ENCODE data around the gene ADCY3.

ADCY3 gene

DNA sequence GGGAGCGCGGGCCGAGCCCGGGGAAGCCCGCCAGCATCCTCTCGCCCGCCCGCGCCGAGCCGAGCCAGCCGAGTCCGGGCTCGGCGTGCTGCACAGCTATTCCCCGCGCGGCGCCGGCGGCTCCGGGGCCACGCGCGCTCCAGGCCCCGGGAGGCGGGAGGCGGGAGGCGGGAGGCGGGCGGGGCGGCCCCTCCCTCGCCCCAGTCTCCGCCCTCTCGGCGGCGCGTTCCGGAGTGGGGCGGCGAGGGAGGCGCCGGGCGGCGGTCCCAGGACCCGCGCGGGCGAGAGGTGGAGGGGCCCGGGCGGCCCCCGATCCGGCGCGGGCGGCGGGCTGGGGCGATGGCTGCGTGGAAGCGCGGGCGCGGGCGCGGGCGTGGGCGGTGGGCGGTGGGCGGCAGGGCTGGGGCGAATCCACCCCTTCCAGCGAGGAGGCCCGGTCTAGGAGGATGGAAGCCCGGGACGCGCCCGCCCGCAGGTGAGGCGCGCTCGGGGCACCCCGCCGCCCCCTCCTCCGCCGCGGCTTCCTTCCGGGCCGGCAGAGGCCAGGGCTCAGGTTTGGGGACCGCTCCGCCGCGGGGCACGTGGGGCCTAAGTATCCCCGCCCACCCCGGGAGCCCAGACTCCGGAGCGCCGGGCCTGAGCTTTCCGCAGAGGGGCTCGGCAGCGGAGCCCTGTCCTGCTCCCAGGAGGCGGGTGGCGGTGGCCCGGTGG, at the start of gene ADCY3:
TSS of gene ADCY3 (minus strand) at position 140 of the 711 bp plus-strand sequence. CDS start 1,250 bp downstream, outside the sequence.
- Histone ChIP-seq H3K4me1 (ENCODE audit: control insufficient read depth, insufficient read depth, low read length) (peaks cover 9% of the 10 kb centered on the region; the same call in 1 of the 2 replicates), H3K36me3 (ENCODE audit: control insufficient read depth, insufficient read depth, low read length) (peaks cover 9% of the 10 kb centered on the region; the same call in 1 of the 2 replicates), H3K4me3 (ENCODE audit: low read depth, low read length) (peak within 1 kb of the TSS; percentile 61), H3K9ac (ENCODE audit: low read length) (peak within 1 kb of the TSS; percentile 9), H3K9me3 (ENCODE audit: control insufficient read depth, insufficient read depth, low read depth, low read length) (no peaks in the 10 kb centered on the region), H3K27ac (ENCODE audit: low read depth, low read length) (no peak within 1 kb of the TSS), H3K27me3 (ENCODE audit: control insufficient read depth, insufficient read depth, low read length) (peaks cover 11% of the 10 kb centered on the region; the same call in 1 of the 2 replicates)

DNA sequence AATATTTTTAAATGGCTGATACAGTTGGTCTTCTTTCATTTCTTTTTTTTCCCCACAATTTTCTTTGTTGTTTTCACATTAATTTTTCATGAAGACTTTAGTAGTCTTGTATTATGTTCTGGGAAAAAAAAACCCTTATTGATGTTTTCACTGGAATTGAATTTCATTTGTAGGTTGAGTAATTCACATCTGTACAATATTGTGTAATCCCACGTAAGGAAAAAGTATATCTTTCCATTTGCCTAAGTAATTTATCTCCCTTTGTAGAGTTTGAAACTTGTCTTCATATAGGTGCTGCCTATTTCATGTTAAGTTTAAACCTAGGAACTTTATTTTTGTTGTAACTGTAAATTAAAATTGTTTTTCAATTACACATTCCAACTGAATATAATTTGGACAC, 49.7 kb upstream of the ADCY3 start:
- Histone ChIP-seq H3K9ac (ENCODE audit: low read length) (no peak overlapping the region), H3K27ac (ENCODE audit: low read depth, low read length) (no peak overlapping the region), H3K27me3 (ENCODE audit: control insufficient read depth, insufficient read depth, low read length) (no peaks in the 10 kb centered on the region), H3K36me3 (ENCODE audit: control insufficient read depth, insufficient read depth, low read length) (peaks cover 11% of the 10 kb centered on the region), H3K9me3 (ENCODE audit: control insufficient read depth, insufficient read depth, low read depth, low read length) (no peaks in the 10 kb centered on the region), H3K4me3 (ENCODE audit: low read depth, low read length) (no peak overlapping the region), H3K4me1 (ENCODE audit: control insufficient read depth, insufficient read depth, low read length) (no peaks in the 10 kb centered on the region)

DNA sequence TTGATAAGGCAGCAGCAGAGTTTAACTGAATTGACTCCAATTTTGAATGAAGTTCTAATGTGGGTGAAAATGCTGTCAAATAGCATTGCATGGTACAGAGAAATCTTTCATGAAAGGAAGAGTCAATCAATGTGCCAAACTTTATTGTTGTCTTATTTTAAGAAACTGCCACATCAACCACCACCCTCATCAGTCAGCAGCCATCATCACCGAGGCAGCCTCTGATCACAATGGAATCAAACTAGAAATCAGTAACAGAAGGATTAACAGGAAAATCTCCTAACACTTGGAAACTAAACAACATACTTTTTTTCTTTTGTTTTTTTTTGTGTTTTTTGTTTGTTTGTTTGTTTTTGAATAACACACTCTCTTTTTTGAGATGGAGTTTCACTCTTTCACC, 41.9 kb upstream of the ADCY3 start:
- Histone ChIP-seq H3K27me3 (ENCODE audit: control insufficient read depth, insufficient read depth, low read length) (no peaks in the 10 kb centered on the region), H3K36me3 (ENCODE audit: control insufficient read depth, insufficient read depth, low read length) (peaks cover 60% of the 10 kb centered on the region), H3K4me1 (ENCODE audit: control insufficient read depth, insufficient read depth, low read length) (no peaks in the 10 kb centered on the region), H3K9ac (ENCODE audit: low read length) (no peak overlapping the region), H3K27ac (ENCODE audit: low read depth, low read length) (no peak overlapping the region), H3K4me3 (ENCODE audit: low read depth, low read length) (no peak overlapping the region), H3K9me3 (ENCODE audit: control insufficient read depth, insufficient read depth, low read depth, low read length) (no peaks in the 10 kb centered on the region)

DNA sequence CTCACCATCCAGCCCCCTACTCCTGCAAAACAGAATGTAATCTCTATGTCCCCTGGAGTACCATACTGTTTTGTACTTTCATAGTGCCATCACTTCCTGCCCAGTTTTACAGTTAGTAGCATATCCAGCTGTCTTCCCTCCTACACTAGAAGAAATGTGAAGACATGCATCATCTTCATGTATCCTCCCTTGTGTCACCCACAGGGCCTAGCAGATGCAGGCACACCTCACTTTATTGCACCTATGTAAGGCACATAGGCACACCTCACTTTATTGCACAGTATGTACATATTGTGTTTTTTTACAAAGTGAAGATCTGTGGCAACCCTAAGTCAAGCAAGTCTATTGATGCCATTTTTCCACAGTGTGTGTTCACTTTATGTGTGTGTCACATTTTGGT, 39.7 kb upstream of the ADCY3 start:
- Histone ChIP-seq H3K4me1 (ENCODE audit: control insufficient read depth, insufficient read depth, low read length) (no peaks in the 10 kb centered on the region), H3K27ac (ENCODE audit: low read depth, low read length) (no peak overlapping the region), H3K4me3 (ENCODE audit: low read depth, low read length) (no peak overlapping the region), H3K27me3 (ENCODE audit: control insufficient read depth, insufficient read depth, low read length) (no peaks in the 10 kb centered on the region), H3K36me3 (ENCODE audit: control insufficient read depth, insufficient read depth, low read length) (peaks cover 72% of the 10 kb centered on the region), H3K9me3 (ENCODE audit: control insufficient read depth, insufficient read depth, low read depth, low read length) (peaks cover 4% of the 10 kb centered on the region; the same call in 1 of the 2 replicates), H3K9ac (ENCODE audit: low read length) (no peak overlapping the region)

DNA sequence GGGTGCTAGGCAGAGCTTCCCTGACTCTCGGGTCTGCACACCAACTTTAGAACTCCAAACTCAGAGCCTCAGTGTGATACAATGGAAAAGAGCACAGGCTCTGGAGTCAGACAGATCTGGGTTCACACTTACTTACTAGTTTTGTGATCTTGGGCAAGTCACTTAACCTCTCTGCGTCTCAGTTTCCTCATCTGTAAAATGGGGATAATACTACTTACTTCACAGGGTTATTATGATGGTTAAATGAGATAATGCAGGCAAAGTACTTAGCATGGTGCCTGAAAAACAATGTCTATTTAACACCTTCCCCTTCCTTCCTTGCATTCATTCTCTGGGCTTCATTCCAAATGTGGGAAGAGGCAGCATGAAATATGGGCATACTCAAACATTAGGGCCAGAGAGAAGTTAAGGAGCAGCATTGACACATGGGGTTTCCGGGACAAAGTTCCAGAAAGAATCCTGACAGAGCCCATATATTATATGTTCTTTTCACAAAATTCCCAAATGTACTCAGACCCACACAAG, 38.4 kb upstream of the ADCY3 start:
- Histone ChIP-seq H3K9me3 (ENCODE audit: control insufficient read depth, insufficient read depth, low read depth, low read length) (peaks cover 4% of the 10 kb centered on the region; the same call in 1 of the 2 replicates), H3K4me3 (ENCODE audit: low read depth, low read length) (no peak overlapping the region), H3K9ac (ENCODE audit: low read length) (no peak overlapping the region), H3K36me3 (ENCODE audit: control insufficient read depth, insufficient read depth, low read length) (peaks cover 69% of the 10 kb centered on the region), H3K27me3 (ENCODE audit: control insufficient read depth, insufficient read depth, low read length) (no peaks in the 10 kb centered on the region), H3K4me1 (ENCODE audit: control insufficient read depth, insufficient read depth, low read length) (no peaks in the 10 kb centered on the region), H3K27ac (ENCODE audit: low read depth, low read length) (no peak overlapping the region)

DNA sequence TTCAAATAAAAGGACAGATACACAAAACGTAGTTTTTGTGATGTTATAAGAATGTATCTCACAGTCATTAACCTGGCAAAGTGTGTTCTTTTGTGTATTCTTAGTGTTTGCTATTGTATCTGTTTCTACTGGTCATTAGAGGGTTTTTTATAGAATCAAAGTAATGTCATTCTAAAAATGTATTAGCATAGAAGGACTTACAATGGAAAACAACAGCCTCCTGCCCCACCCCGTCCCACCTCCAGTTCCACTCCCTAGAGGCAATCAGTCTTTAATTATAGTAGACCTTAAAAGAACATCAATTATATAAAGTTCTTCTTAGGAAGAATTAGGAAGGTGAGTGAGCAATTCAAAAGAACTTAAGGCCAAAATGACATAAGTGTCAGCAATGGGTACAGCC, 37.9 kb upstream of the ADCY3 start:
- peaks cover 4% of the 10 kb centered on the region; the same call in 1 of the 2 replicates for H3K9me3 ChIP-seq (ENCODE audit: control insufficient read depth, insufficient read depth, low read depth, low read length)
- no peaks in the 10 kb centered on the region for H3K4me1 ChIP-seq (ENCODE audit: control insufficient read depth, insufficient read depth, low read length)
- H3K9ac ChIP-seq (ENCODE audit: low read length) = no peak overlapping the region
- no peaks in the 10 kb centered on the region for H3K27me3 ChIP-seq (ENCODE audit: control insufficient read depth, insufficient read depth, low read length)
- H3K27ac ChIP-seq (ENCODE audit: low read depth, low read length) = no peak overlapping the region
- H3K36me3 ChIP-seq (ENCODE audit: control insufficient read depth, insufficient read depth, low read length) = peaks cover 64% of the 10 kb centered on the region
- no peak overlapping the region for H3K4me3 ChIP-seq (ENCODE audit: low read depth, low read length)

DNA sequence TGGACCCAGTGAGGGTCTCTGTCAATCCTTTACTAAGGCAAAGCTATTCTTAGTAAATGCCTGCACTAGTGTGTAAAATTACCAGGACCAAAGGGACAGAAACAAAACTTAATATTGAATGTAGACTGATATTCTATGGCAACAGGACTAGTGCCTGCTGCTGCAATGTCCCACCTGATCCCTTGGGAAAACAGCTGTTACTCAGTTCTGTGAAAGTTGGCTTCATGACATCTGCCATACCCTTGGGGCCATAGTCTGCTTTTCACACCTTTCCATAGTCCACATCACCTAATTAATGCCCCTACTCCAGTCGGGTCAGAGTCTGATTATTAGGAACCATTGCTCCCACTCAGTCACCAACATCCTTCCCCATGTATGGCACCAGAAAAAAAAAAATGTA, 37.2 kb upstream of the ADCY3 start:
- Histone ChIP-seq H3K36me3 (ENCODE audit: control insufficient read depth, insufficient read depth, low read length) (peaks cover 57% of the 10 kb centered on the region), H3K27me3 (ENCODE audit: control insufficient read depth, insufficient read depth, low read length) (no peaks in the 10 kb centered on the region), H3K4me1 (ENCODE audit: control insufficient read depth, insufficient read depth, low read length) (no peaks in the 10 kb centered on the region), H3K4me3 (ENCODE audit: low read depth, low read length) (no peak overlapping the region), H3K9me3 (ENCODE audit: control insufficient read depth, insufficient read depth, low read depth, low read length) (peaks cover 4% of the 10 kb centered on the region; the same call in 1 of the 2 replicates), H3K27ac (ENCODE audit: low read depth, low read length) (no peak overlapping the region), H3K9ac (ENCODE audit: low read length) (no peak overlapping the region)

DNA sequence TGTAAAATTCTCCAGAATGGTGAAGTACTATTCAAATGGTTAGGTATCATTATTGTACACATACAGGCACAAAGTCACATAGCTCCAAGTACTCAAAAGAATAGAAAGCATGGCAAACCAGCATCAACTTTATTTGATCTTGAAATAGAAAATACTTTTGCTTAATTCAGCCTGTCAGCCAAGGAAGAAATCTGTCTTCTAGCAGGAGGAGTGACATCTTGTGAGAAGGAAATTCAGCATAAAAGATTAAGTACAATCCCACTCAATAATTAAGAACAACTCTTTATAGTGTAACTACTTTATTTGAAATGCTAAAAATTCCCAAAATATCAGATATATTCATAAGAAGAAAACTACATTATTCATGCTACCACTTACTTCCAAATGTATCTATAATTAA, 35.9 kb upstream of the ADCY3 start:
- H3K36me3 ChIP-seq (ENCODE audit: control insufficient read depth, insufficient read depth, low read length) = peaks cover 53% of the 10 kb centered on the region
- H3K4me1 ChIP-seq (ENCODE audit: control insufficient read depth, insufficient read depth, low read length) = no peaks in the 10 kb centered on the region
- H3K27ac ChIP-seq (ENCODE audit: low read depth, low read length) = no peak overlapping the region
- no peaks in the 10 kb centered on the region for H3K27me3 ChIP-seq (ENCODE audit: control insufficient read depth, insufficient read depth, low read length)
- no peak overlapping the region for H3K4me3 ChIP-seq (ENCODE audit: low read depth, low read length)
- no peak overlapping the region for H3K9ac ChIP-seq (ENCODE audit: low read length)
- H3K9me3 ChIP-seq (ENCODE audit: control insufficient read depth, insufficient read depth, low read depth, low read length) = peaks cover 4% of the 10 kb centered on the region; the same call in 1 of the 2 replicates

DNA sequence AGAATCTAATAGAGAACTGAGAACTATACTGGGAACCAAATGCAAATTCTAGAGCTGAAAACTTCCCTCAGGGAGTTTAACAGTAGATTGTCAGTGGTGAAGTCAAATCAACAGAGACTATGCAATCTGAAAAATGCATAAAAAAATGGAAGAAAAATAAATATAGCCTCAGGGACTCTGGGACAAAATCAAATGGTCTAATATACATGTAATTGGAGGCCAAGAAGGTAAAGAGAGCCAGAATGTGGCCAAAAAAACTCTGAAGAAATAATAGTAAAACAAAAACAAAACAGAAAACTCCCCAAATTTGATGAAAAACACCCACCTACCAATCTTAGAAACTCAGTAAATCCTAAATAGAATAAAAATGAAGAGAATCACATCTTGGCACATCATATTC, 35.2 kb upstream of the ADCY3 start:
- Histone ChIP-seq H3K27ac (ENCODE audit: low read depth, low read length) (no peak overlapping the region), H3K9me3 (ENCODE audit: control insufficient read depth, insufficient read depth, low read depth, low read length) (peaks cover 4% of the 10 kb centered on the region; the same call in 1 of the 2 replicates), H3K9ac (ENCODE audit: low read length) (no peak overlapping the region), H3K36me3 (ENCODE audit: control insufficient read depth, insufficient read depth, low read length) (peaks cover 53% of the 10 kb centered on the region), H3K4me1 (ENCODE audit: control insufficient read depth, insufficient read depth, low read length) (no peaks in the 10 kb centered on the region), H3K4me3 (ENCODE audit: low read depth, low read length) (no peak overlapping the region), H3K27me3 (ENCODE audit: control insufficient read depth, insufficient read depth, low read length) (no peaks in the 10 kb centered on the region)

DNA sequence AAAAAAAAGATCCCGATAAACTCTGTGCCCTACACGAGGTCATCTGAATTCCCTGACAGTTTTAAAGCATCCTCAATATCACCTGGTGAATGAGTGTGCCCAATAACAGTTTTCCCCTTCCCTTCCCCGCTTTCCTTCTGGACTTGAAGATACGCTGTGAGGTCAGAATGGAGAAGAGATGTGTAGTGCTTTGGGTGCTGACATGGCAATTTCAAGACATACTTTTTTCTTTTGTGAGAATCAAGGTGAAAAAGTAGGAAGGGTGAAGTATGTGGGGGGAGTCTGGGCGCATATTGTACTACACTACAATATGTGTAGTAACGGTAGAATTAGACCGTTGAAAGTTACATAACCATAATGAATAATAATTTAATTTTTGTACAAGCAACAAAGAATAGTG, 30.1 kb upstream of the ADCY3 start:
- Histone ChIP-seq H3K36me3 (ENCODE audit: control insufficient read depth, insufficient read depth, low read length) (peaks cover 37% of the 10 kb centered on the region), H3K4me1 (ENCODE audit: control insufficient read depth, insufficient read depth, low read length) (no peaks in the 10 kb centered on the region)

DNA sequence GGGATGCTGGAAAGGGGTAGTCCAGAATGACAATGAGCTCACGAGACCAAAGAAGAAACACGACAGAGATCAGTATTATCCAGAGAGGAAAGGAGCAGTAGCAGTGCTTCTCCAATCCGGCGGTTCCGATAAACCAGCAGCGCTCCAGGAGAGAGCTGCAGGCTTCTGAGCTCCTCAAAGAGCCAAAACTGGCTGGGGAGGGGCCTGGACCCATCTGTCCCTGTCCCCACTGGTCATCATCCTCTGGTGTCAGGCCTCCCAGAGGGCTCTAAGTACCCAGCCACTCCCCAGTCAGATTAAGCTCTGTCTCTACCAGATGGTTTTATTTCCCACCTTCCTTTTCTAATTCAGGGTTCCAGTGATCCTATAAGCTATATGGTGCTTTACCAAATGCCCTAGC, 28.5 kb upstream of the ADCY3 start:
- Histone ChIP-seq H3K36me3 (ENCODE audit: control insufficient read depth, insufficient read depth, low read length) (peaks cover 31% of the 10 kb centered on the region), H3K27ac (ENCODE audit: low read depth, low read length) (no peak overlapping the region), H3K9ac (ENCODE audit: low read length) (no peak overlapping the region), H3K27me3 (ENCODE audit: control insufficient read depth, insufficient read depth, low read length) (no peaks in the 10 kb centered on the region), H3K4me1 (ENCODE audit: control insufficient read depth, insufficient read depth, low read length) (no peaks in the 10 kb centered on the region), H3K9me3 (ENCODE audit: control insufficient read depth, insufficient read depth, low read depth, low read length) (no peaks in the 10 kb centered on the region), H3K4me3 (ENCODE audit: low read depth, low read length) (no peak overlapping the region)

More for the DNA sequence above, 30.1 kb upstream of the ADCY3 start:
- H3K27ac ChIP-seq (ENCODE audit: low read depth, low read length) = no peak overlapping the region
- no peaks in the 10 kb centered on the region for H3K27me3 ChIP-seq (ENCODE audit: control insufficient read depth, insufficient read depth, low read length)
- H3K4me3 ChIP-seq (ENCODE audit: low read depth, low read length) = no peak overlapping the region
- no peak overlapping the region for H3K9ac ChIP-seq (ENCODE audit: low read length)
- H3K9me3 ChIP-seq (ENCODE audit: control insufficient read depth, insufficient read depth, low read depth, low read length) = no peaks in the 10 kb centered on the region
